HG03175 (cell line): ENCODE results near the gene ANKUB1.
"Not testable (repeated sequence)": the region's sequence is repeated elsewhere in the genome, so short reads cannot be mapped to it uniquely, and the experiment has no call there.

Source experiments
- ATAC-seq: cut with Tn5 transposase; IDR thresholded peaks from one replicate; pipeline ENCODE4 v1.9.1; 2021; ENCODE audit warnings: mild to moderate bottlenecking, moderate library complexity; ENCODE audit not compliant: unreplicated experiment

Gene ANKUB1

GRCh38 chr3:149792452-149793270, at the start of gene ANKUB1:
ANKUB1 (minus strand) TSS chr3:149792554; CDS start chr3:149792366, 188 bp downstream.
- ATAC-seq: no peak

DNA sequence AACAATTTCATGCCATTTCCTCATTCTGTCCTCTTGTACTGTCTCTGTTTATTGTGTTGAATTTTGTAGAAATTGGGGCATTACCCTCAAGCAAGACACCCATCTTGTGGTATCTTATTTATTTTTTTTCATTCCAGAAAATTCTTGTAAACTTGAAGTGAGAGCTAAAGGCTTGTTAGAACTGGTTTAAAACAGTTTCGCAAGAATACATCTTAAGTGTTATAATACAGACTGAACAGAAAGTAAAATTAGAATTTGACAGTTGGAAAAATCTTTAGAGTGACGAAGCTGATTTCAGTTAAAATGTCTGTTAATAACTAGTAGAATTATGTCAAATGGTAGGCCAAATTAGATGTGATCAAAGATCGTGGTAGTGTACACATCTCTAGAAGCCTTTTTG, 47.5 kb upstream of the ANKUB1 start:
- no peak for ATAC-seq

- ATAC-seq: not testable (repeated sequence)
Measured at GRCh38 chr3:149839469-149839868, 47.1 kb upstream of the ANKUB1 start.

- ATAC-seq: not testable (repeated sequence)
Measured at GRCh38 chr3:149838491-149838890, 46.1 kb upstream of the ANKUB1 start.

- ATAC-seq: no peak
Measured at GRCh38 chr3:149833241-149833640, 40.9 kb upstream of the ANKUB1 start.

DNA sequence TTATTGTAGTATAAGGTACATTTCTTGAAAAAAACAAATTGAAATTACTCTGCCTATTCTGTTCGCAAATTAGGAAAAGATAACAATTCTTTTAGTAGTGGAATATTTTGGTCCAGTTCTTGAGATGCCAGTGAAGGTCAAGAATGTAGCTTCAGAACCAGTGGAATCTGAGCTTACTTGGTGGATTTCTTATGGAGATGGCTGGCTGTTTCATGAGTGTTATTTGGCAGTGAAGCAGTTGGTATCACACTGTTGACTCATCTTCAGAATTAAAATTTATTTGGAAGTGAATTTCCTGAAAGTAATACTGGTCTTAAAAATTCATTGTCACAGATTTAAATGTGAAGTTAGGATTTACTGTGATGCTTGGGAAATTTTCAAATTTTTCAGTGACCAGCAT, 39.7 kb upstream of the ANKUB1 start:
- no peak for ATAC-seq

DNA sequence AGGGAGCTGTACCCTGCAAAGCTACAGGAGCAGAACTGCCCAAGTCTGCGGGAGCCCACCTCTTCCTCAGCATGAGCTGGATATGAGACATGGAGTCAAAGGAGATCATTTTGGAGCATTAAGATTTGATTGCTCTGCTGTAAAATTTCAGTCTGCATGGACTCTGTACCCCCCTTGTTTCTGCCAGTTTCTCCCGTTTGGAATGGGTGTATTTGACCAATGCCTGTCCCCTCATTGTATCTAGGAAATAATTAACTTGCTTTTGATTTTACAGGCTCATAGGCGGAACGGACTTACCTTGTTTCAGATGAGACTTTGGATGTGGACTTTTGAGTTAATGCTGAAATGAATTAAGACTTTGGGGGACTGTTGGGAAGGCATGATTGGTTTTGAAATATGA, 39.0 kb upstream of the ANKUB1 start:
- no peak for ATAC-seq

- no peak for ATAC-seq
Measured at GRCh38 chr3:149830902-149831301, 38.5 kb upstream of the ANKUB1 start.

DNA sequence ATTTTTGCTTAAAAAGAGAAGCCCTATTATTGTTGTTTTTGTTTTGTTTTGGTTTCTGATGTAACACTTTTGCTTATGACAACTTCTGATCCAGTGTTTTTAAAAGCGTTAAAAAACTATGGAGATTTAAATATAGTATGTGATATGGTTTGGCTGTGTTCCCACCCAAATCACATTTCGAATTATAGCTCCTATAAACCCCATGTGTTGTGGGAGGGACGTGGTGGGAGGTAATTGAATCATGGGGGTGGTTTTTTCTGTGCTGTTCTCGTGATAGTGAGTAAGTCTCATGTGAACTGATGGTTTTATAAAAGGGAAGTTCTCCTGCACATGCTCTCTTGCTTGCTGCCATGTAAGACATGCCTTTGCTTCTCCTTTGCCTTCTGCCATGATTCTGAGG, 37.3 kb upstream of the ANKUB1 start:
- ATAC-seq: not testable (repeated sequence)

DNA sequence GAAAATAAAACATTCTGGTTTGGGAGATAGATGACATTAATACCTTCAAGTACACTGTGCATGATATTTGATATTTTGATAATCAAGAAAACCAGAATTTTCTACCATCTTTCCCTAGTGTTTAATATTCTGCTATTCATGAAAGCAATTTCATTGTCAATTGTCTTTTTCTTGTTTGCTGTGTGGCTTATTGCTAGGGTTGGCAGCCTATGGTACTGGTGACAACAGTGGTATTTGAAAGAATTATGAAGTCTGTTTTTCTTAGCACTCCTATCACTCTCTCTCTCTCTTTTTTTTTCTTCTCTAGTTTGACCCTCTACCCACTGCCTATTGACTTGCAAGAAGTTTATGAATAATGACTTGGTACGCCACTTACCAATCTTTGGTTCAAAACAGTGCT, 36.0 kb upstream of the ANKUB1 start:
- no peak for ATAC-seq

DNA sequence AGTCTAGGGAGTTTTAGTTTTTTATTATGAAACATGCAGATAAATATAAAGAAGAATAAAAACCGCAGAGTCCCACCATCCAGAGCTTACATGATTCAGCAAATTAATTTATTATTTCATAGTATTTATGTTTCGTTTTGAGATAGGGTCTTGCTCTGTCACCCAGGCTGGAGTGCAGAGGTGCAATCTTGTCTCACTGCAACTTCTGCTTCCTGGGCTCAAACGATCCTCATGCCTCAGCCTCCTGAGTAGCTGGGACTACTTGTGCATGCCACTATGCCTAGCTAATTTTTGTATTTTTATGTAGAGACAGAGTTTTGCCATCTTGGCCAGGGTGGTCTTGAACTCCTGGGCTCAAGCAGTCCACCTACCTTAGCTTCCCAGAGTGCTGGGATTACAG, 34.3 kb upstream of the ANKUB1 start:
- no peak for ATAC-seq

- ATAC-seq: no peak
Measured at GRCh38 chr3:149820183-149820582, 27.8 kb upstream of the ANKUB1 start.

DNA sequence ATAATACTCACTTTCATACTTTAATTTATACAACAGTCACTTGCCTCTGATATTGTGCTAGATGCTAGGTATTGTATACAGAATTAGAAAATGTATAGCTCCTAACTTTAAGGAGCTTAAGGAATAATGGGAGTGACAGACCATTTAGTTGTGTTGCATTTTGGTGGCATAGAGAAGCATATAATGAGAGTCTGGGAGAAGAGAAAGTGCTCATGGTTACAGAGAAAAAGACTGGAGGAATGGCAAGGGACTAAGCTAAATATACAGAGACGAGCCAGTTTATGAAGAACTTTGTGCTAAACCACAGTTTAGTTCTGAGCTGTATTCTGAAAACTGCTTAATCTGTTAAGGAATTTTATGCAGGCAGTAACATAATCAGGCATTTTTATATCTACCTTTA, 27.1 kb upstream of the ANKUB1 start:
- no peak for ATAC-seq

- no peak for ATAC-seq
Measured at GRCh38 chr3:149816986-149817385, 24.6 kb upstream of the ANKUB1 start.

- no peak for ATAC-seq
Measured at GRCh38 chr3:149816311-149816710, 24.0 kb upstream of the ANKUB1 start.

DNA sequence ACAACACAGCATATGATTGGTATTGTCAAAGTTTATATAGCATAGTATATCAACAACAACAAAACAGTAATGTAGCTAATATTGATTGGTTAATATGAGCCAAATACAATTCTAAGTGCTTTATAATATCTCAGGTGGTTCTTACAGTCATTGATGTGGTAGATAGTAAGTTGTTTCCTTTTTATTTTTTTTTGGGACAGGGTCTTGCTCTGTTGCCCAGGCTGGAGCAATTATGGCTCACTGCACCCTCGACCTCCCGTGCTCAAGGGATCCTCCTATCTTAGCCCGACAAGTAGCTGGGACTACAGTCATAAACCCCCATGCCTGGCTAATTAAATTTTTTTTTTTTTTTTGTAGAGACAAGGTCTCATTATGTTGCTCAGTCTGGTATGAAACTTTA, 23.4 kb upstream of the ANKUB1 start:
- ATAC-seq: no peak

DNA sequence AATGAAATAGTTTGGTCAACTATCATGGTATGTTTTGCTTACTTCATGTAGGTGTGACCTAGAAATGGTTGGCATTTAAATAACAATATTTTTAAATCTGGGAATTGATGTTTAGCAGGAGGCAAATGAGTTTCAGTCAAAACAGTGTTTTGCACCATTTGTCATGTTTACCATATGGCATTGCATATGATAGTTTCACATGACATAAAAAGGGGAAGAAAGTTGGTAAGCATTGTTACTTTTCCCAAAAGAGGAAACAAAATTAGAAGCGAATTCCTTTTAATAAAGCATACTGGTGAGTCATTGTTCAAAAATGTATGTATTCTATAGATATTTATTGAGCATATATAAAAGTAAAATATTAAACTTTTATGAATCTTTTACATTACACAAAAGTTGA, 23.0 kb upstream of the ANKUB1 start:
- ATAC-seq: no peak

- ATAC-seq: peak; percentile 28
Measured at GRCh38 chr3:149813367-149814281, 21.3 kb upstream of the ANKUB1 start.

GRCh38 chr3:149812606-149813366, 20.4 kb upstream of the ANKUB1 start, which contains the start of gene RNF13:
RNF13 (plus strand) TSS chr3:149813215; CDS start chr3:149846027, 32,812 bp downstream.
- ATAC-seq: peak; percentile 94

GRCh38 chr3:149812165-149812605, 19.8 kb upstream of the ANKUB1 start:
- ATAC-seq: no peak

DNA sequence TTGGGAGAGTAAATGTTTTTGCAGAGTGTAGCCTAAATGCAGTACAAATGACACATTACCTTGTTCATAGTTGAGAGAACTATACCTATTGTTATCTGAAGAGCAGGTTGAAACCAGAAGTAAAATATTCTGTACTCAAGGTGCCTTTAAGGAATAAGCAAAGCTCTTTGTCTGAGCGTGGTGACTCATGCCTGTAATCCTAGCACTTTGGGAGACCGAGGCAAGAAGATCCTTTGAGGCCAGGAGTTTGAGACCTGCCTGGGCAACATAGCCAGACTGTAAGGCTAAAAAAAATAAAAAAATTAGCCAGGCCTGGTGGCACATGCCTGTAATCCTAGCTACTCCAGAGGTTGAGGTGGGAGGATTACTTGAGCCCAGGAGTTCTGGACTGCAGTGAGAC, 18.5 kb upstream of the ANKUB1 start:
- ATAC-seq: no peak
